Activated CD4-positive, CD25-positive, alpha-beta regulatory T cell treated with anti-CD3 and anti-CD28 coated beads, Interleukin-2, amount 50 U/mL, for 16 hours (primary cell): ENCODE results near the gene RNF20.
"Not testable (repeated sequence)": the region's sequence is repeated elsewhere in the genome, so short reads cannot be mapped to it uniquely, and the experiment has no call there.

Experiments
- DNase-seq: peaks from one replicate; pipeline ENCODE4 v3.0.0-alpha.2; 2020; ENCODE audit warnings: low read depth, low spot score

RNF20 gene

GRCh38 chr9:101536938-101537337 is 3.3 kb downstream of the RNF20 start:
- DNase-seq, result no peak

- no peak for DNase-seq
These were observed 6.4 kb downstream of the RNF20 start for GRCh38 chr9:101540069-101540468.

DNA sequence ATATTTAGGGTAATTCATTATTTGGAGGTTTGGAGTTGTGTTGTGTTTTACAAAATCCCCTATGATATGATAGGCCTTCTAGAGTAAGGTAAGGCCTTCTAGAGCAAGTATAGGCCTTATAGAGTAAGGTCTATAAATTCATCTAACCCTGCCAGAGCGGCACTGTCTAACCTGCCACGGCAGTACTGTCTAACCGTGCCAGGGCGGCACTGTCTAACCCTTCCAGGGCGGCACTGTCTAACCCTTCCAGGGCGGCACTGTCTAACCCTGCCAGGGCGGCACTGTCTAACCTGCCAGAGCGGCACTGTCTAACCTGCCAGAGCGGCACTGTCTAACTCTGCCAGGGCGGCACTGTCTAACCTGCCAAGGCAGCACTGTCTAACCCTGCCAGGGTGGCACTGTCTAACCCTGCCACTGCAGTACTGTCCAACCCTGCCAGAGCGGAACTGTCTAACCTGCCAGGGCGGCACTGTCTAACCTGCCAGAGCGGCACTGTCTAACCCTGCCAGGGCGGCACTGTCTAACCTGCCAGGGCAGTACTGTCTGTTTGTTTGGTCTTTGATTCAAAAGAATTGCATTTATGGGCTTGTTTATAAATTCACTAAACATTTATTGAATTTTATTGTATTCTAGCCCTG is 9.6 kb downstream of the RNF20 start:
- no peak for DNase-seq

DNA sequence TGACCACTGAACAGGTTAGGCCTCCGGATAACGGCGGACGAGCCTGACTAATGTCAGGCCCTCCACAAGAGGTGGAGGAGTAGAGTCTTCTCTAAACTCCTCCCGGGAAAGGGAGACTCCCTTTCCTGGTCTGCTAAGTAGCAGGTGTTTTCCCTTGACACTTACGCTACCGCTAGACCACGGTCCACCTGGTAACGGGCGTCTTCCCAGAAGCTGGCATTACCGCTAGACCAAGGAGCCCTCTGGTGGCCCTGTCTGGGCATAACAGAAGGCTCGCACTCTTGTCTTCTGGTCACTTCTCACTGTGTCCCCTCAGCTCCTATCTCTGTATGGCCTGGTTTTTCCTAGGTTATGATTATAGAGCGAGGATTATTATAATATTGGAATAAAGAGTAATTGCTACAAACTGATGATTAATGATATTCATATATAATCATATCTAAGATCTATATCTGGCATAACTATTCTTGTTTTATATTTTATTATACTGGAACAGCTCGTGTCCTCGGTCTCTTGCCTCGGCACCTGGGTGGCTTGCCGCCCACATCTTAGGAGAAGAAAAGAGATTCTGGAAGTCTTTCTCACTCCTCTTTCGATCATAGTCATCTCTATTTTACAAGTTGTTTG is 15.9 kb downstream of the RNF20 start:
- not testable (repeated sequence) for DNase-seq

DNA sequence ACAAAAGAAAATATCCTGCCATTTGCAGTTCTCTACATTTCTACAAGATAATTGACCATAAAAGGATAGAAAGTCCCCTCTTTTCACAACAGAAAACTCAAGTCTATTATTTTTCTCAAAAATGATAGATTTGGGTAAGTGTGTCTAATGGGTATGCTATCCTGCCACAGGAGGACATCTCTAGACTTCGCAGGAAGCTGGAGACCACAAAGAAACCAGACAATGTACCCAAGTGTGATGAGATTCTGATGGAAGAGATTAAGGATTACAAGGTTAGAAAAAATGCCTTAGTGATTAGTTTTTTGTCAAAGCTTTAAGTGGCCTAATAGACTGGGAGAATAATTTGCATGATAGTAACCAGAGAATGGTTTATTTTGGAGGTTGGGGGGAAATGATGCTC is 28.1 kb downstream of the RNF20 start:
- no peak for DNase-seq

GRCh38 chr9:101562966-101563365 is 29.3 kb downstream of the RNF20 start:
- no peak for DNase-seq

- no peak for DNase-seq
These were observed 30.6 kb downstream of the RNF20 start for GRCh38 chr9:101564252-101564651.

DNA sequence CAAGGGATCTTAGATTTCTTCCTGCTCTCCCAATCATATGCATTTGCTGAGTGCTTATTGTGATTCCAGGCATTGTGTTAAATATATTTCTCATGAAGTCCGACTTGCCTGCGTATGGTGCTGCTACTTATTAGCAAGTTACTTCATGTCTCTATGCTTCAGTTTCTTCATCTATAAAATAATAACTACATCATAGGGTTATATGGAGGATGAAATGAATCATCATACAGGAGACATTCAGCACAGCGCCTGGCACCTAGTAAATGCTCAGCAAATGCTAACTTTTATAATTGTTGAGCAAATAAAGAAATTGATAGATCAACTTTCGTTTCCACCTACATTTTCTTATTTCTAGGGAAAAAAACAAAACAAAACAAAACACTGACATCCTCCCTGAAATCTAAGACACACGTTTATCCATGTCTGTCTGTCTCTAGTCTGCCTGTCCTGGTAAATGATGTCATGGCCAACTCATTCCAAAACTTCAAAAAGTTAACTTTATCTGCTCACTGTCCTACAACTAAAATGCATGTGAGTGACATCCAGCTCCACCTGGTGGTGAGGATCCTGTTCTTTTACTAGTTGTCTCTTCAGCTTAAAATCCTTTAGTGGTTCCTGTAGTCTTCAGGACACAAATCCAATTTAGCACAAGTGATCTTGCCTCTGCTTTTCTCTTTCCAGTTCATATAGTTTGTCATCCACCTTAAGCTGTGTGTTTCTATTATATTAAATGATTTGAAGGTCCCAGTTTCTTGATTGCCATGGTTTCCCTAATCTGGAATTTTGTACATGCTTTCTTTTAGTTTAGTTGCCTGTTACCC is 33.5 kb downstream of the RNF20 start:
- no peak for DNase-seq

- no peak for DNase-seq
These were observed 34.2 kb downstream of the RNF20 start for GRCh38 chr9:101567725-101568350.

DNA sequence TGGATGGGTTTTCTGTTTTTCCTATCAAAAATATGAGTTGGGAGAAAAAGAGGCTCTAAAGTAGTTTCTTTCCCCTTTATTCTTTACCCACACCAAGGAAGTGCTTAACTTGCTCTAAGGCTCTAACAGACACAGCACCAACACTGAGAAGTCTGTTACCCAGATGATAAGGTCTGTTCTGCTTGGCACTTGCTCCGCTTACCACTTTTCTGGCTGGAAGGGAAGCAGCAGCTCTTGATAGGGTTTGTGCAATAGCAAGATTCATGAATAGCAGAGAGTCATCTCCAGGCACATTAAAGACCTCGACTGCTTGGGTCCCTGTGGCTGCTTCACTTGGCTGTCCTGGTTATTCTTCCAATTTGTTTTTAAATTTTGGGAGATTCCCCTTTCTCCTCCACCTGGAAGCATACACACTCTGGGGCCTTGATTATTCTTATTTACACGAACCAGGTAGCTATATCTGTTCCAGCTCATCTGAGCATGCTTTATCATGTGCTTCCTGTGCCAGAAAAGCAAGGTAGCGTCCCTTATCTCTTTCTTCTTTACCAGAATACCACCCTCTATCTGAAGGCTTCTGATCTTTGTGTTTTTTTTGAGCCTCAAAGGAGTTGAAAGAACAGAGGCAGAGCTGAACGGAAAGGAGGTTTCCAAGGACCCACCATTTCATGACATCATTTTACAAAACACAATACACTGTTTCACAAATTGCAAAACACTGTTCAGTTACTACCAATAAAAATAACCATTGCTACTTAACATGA is 36.3 kb downstream of the RNF20 start:
- DNase-seq, result no peak

- no peak for DNase-seq
These were observed 37.5 kb downstream of the RNF20 start for GRCh38 chr9:101571114-101571513.

GRCh38 chr9:101572316-101572715 is 38.7 kb downstream of the RNF20 start:
- no peak for DNase-seq

- no peak for DNase-seq
These were observed 41.2 kb downstream of the RNF20 start for GRCh38 chr9:101574731-101575333.

GRCh38 chr9:101578378-101578777 is 44.7 kb downstream of the RNF20 start:
- DNase-seq, result no peak

- DNase-seq, result no peak
These were observed 46.3 kb downstream of the RNF20 start for GRCh38 chr9:101579711-101580545.

DNA sequence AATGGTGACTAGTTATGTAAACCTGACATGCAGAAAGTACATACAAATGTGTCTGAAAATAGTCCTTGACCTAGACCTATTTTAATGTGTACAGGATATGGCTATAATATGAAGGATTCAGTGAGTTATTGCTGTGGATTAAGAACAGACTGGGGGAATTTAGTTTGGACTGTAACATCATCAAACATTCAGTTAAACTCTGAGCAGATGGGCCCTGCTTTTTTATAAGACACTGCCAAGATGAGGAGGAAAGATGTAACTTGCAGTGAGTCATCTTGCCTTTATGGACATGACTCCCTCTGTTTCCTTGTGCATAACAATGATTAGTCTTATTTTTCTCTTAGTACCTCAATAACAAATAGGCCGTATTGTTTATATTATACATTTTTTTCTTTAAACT is 48.9 kb downstream of the RNF20 start:
- no peak for DNase-seq

DNA sequence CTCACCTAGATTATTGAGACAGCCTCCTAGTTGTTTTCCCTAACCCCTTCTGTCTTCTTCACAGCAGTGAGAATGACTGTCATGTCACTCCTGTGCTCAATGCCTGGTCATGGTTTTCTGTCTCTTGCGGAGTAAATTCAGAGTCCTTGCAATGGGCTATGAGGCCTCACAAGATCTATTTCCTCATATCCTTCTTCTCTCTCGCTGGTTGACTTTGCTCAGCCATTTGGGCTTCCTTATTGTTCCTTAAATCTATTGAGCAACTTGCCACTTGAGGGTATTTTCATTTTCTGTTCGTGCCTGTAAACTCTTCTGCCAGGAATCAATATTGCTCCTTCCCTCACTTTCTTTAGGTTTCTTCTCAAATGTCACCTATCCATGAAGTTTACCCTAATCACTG is 52.1 kb downstream of the RNF20 start:
- DNase-seq, result no peak

DNA sequence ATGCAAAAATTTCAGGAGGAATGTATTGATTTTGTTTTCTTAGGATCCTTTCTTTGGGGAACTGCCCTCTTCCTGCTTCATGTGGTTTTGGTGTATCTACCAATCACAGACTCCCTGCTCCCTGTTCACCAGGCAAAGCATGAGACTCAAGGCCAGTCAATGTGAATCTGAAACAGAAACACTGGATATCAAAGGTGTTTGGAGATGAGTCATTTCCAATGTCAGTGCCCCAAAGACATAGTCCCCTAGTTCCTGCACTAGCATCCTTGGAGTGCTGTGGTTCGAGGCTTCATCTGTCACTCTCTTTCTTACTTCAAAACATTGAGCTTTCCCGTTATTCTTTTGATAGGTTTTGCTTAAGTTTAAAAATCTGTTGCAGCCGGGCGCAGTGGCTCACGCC is 53.0 kb downstream of the RNF20 start:
- DNase-seq, result no peak

- no peak for DNase-seq
These were observed 53.8 kb downstream of the RNF20 start for GRCh38 chr9:101587332-101588043.

DNA sequence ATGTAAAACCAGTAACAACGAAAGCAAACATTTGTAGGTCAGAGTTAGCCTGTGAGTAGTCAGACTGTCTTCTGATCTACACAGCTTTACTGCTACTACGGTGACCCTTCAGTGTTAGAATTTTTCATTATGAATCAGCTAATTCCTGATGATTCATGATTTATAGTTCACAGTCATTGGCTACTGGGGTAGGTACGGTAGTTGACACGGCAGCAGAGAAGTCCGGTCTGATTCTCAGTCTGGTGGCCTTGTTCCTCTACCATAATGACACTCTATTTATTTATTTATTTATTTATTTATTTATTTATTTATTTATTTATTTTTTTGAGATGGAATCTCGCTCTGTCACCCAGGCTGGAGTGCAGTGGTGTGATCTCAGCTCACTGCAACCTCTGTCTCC is 56.4 kb downstream of the RNF20 start:
- DNase-seq, result not testable (repeated sequence)
